Common myeloid progenitor, CD34-positive (primary cell): Measurements from ENCODE around the gene POC1A. TPM values are rescaled to one million over a fixed set of nuclear protein-coding genes. Genes with fewer than 3 reads are reported as not detected.

ENCODE experiments used
- CTCF ChIA-PET: fragments of 350-600 bp; sonication (Branson Sonifier 250); formaldehyde crosslinking; loops from one replicate; lab custom pipeline; 2021; ENCODE audit warnings: antibody characterized with exemption; lab: Charles Lee
- POLR2A ChIA-PET: fragments of 350-600 bp; sonication (Branson Sonifier 250); formaldehyde crosslinking; loops from one replicate; lab custom pipeline; 2021; ENCODE audit warnings: antibody characterized with exemption; lab: Charles Lee
- DNase-seq, 3 donors: peaks; one replicate each; pipeline versions ENCODE4 v3.0.0 to v3.0.0-alpha.2; 2013
- H3K27ac ChIP-seq, 2 experiments: 1 replicate in 1 of 2; 2 replicates in 1 of 2; pipeline ENCODE4 v1.7.0; 2013; ENCODE audit warnings: inconsistent platforms in 2 of 2, low read length in 2 of 2, mild to moderate bottlenecking in 2 of 2, low read depth in 1 of 2, moderate library complexity in 1 of 2; ENCODE audit not compliant: severe bottlenecking in 2 of 2, insufficient read depth in 1 of 2, poor library complexity in 1 of 2
- H3K27me3 ChIP-seq, 5 experiments: replicated peaks in 2 of 5; 1 replicate in 3 of 5; 2 replicates in 2 of 5; pipeline versions ENCODE4 v1.6.1 to v1.7.0; 2013; ENCODE audit warnings: low read length in 4 of 5, mild to moderate bottlenecking in 2 of 5, moderate library complexity in 2 of 5, inconsistent platforms in 1 of 5; ENCODE audit not compliant: insufficient read depth in 5 of 5, control insufficient read depth in 4 of 5
- H3K36me3 ChIP-seq, 4 experiments: 1 replicate in 2 of 4; 2 replicates in 2 of 4; pipeline versions ENCODE4 v1.6.1 to v1.7.0; 2013; ENCODE audit warnings: low read length in 3 of 4, control low read depth in 1 of 4, mild to moderate bottlenecking in 1 of 4; ENCODE audit not compliant: control insufficient read depth in 4 of 4, insufficient read depth in 4 of 4
- H3K4me1 ChIP-seq, 4 experiments: 1 replicate in 3 of 4; 2 replicates in 1 of 4; pipeline versions ENCODE4 v1.6.1 to v1.7.1; 2013; ENCODE audit warnings: low read length in 3 of 4, mild to moderate bottlenecking in 3 of 4, control low read depth in 1 of 4, inconsistent platforms in 1 of 4, moderate library complexity in 1 of 4; ENCODE audit not compliant: control insufficient read depth in 4 of 4, insufficient read depth in 4 of 4; ENCODE audit errors: control extremely low read depth in 1 of 4
- H3K4me3 ChIP-seq, 7 experiments: 1 replicate in 4 of 7; 2 replicates in 3 of 7; pipeline versions ENCODE4 v1.5.1 to v1.7.0; 2013; ENCODE audit warnings: mild to moderate bottlenecking in 7 of 7, low read length in 6 of 7, moderate library complexity in 6 of 7, inconsistent platforms in 2 of 7, low read depth in 2 of 7, control low read depth in 1 of 7; ENCODE audit not compliant: insufficient read depth in 4 of 7, control insufficient read depth in 1 of 7; ENCODE audit errors: extremely low read depth in 1 of 7
- H3K9me3 ChIP-seq, 5 experiments: 1 replicate in 4 of 5; 2 replicates in 1 of 5; pipeline versions ENCODE4 v1.6.1 to v1.7.1; 2013; ENCODE audit warnings: low read length in 4 of 5, mild to moderate bottlenecking in 2 of 5, inconsistent platforms in 1 of 5, low read depth in 1 of 5, moderate library complexity in 1 of 5; ENCODE audit not compliant: control insufficient read depth in 4 of 5, insufficient read depth in 2 of 5; ENCODE audit errors: control extremely low read depth in 1 of 5
- WGBS: methylation state at CpG from one replicate; pipeline ENCODE4 v1.1.5; 2013; ENCODE audit not compliant: insufficient coverage; 5-methylcytosine and 5-hydroxymethylcytosine counted together
- polyA plus RNA-seq: library from polyadenylated mRNA; unstranded; fragments of 120-200 nt; gene quantifications from one replicate; pipeline ENCODE4 v1.2.1, GENCODE V29; 2013

POC1A gene
- polyA plus RNA-seq, result 3.4 TPM

DNA sequence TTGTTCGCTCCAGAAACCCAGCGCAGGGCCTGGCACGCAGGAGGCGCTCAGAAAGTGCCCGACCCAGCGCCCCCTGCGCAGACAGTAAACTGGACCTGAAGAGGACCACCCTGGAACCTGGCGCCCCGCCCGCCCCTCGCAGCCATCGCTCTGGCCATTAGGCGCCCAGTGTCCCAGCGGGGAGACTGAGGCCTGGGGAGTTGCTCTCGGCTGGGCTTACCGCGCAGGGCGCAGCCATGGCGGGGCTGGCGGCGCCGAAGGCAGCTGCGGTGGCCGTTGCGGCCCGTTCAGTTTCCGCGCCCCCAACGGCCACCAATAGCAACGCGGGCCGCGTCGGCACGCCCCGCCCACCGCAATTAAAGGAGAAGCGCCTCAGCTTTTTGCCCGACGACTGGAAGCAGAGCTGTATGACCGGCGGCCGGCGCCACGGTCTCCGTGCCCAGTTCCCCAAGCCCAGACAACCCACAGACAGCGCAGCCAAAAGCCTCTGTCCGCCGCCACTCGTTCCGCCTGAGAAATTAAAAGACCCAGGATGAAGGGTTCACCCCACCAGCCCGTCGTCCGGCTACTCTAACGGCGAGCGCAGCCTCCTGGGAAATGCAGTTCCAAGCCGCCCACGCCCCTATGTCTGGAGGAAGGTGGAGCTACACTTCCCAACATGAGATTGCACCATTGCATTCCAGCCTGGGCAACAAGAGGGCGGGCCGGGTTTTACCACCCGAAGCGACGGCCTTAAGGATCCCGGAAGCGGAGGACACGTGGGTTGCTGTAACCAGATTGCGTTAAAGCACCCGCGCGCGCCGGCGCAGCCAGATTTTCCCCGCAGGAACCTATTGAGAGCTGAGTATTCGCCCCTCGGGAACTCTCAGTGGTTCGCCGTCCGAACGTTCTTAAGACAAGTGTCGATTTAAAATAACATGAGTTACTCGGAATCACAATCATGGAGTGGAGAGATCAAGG lies at the start of gene POC1A:
TSS of gene POC1A (minus strand) at position 289 of the 960 bp plus-strand sequence. CDS start at position 238, 51 bp downstream.
- Histone ChIP-seq H3K27ac (peak within 1 kb of the TSS; percentile 40 to 78), H3K9me3 (no peaks in the 10 kb centered on the region), H3K4me3 (peak within 1 kb of the TSS; percentile 72 to 94 (median 81)), H3K4me1 (peaks cover 0 to 16% (median 15%) of the 10 kb centered on the region in 4 experiments), H3K36me3 (peaks cover 0 to 14% (median 4%) of the 10 kb centered on the region in 4 experiments), H3K27me3 (no peaks in the 10 kb centered on the region)
- ChIA-PET CTCF (interaction anchor here (0.7 to 1.4 kb wide), 5 partner anchors 10 to 211 kb away, joined by 3 to 6 read pairs (median 4); partner anchors contain the start of gene DUSP7), POLR2A (interaction anchor here (0.6 to 1.5 kb wide), 3 partner anchors 123 to 976 kb away, joined by 3 to 11 read pairs (median 4); partner anchors contain the start of genes RFT1 and RPL29)
- WGBS, result under 1% methylated on average over 81 of the region's 83 CpGs
- peak; percentile 94 to 98 (median 97) for DNase-seq

- no peaks in the 10 kb centered on the region for H3K9me3 ChIP-seq
- no peak for DNase-seq
- ChIA-PET POLR2A (no interaction called here), CTCF (interaction anchor here (1.4 to 5.3 kb wide), 3 partner anchors 17 to 21 kb away, joined by 3 to 32 read pairs (median 3); no protein-coding TSS in a partner anchor)
- no CpG with 5 or more reads among the region's 1 CpG for WGBS
- H3K27me3 ChIP-seq, result no peaks in the 10 kb centered on the region
- H3K27ac ChIP-seq, result no peak overlapping the region
- H3K36me3 ChIP-seq, result peaks cover 27 to 71% (median 50%) of the 10 kb centered on the region in 4 experiments
- H3K4me3 ChIP-seq, result no peak overlapping the region
- H3K4me1 ChIP-seq, result peaks cover 0 to 33% (median 9%) of the 10 kb centered on the region in 4 experiments
Observed at GRCh38 chr3:52203701-52204100, 49.5 kb upstream of the POC1A start.

DNA sequence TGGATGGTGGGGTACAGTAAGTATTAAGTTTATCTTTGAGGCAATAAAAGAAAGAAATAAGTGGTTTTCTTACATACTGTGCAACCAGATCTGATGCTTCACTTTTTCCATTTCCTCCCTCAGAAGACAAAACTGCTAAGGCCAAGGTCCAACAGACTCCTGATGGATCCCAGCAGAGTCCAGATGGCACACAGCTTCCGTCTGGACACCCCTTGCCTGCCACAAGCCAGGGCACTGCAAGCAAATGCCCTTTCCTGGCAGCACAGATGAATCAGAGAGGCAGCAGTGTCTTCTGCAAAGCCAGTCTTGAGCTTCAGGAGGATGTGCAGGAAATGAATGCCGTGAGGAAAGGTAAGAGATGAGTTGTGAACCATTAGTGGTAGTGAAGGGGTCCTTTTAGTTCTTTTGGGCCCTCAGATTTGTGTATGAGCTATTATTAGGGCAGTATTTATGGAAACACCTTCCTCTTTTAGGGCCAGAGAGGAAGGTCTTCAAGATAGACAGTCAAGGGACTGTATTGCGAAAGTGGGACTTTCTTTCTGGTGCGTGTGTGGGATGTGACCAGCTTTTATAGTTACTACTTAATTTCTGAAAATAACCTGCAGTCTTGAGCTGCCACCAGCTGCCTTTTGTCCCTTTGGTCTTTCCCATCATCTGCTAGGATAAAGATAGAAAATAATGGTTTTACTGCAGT lies 48.3 kb upstream of the POC1A start:
- Histone ChIP-seq H3K36me3 (peaks cover 20 to 59% (median 40%) of the 10 kb centered on the region in 4 experiments), H3K9me3 (no peaks in the 10 kb centered on the region), H3K4me3 (peak overlapping the region in 1 of 7 experiments; percentile 2), H3K27me3 (no peaks in the 10 kb centered on the region), H3K4me1 (peaks cover 0 to 40% (median 17%) of the 10 kb centered on the region in 4 experiments), H3K27ac (no peak overlapping the region)
- WGBS, result 100% methylated on average over 1 of the region's 4 CpGs
- ChIA-PET CTCF (interaction anchor here (0.6 to 5.3 kb wide), 4 partner anchors 11 to 30 kb away, joined by 3 to 32 read pairs (median 4); no protein-coding TSS in a partner anchor), POLR2A (no interaction called here)
- peak in 2 of 3 donors; percentile 35 to 38 for DNase-seq

DNA sequence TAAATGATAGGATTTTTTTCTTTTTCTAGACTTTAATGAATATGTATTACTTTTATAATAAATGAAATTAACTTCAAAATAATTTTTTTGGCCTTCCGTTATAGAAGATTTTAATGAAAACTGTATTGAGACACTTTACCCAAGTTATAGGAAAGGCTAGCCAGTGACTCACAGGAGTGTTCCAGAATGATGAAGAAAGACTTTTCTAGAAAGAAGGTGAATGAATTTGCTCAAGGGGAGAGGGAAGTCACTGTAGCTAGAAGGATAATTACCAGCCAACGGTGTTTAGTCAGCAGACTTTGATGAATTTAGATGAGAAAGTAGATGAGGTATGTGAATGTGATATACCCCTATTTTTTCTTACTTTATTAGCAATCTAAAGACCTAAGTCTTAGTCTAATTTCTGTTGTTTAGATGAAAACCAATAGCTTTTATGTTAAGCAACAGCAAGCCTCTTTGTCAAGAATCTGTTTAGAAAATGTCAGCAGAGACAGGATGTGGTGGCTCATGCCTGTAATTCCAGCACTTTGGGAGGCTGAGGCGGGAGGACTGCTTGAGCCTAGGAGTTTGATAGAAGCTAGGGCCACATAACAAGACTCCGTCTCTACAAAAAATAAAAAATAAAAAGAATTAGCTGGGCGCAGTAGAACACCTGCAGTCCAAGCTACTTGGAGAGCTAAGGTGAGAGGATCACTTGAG lies 46.9 kb upstream of the POC1A start:
- H3K4me3 ChIP-seq, result no peak overlapping the region
- no peak overlapping the region for H3K27ac ChIP-seq
- H3K4me1 ChIP-seq, result peaks cover 0 to 54% (median 23%) of the 10 kb centered on the region in 4 experiments
- POLR2A ChIA-PET, result no interaction called here
- CTCF ChIA-PET, result interaction anchor here (0.6 to 5.3 kb wide), 4 partner anchors 14 to 1153 kb away, joined by 3 to 32 read pairs (median 3); no protein-coding TSS in a partner anchor
- H3K27me3 ChIP-seq, result no peaks in the 10 kb centered on the region
- no peak for DNase-seq
- H3K9me3 ChIP-seq, result no peaks in the 10 kb centered on the region
- 100% methylated on average over 3 of the region's 5 CpGs for WGBS
- peaks cover 15 to 51% (median 33%) of the 10 kb centered on the region in 4 experiments for H3K36me3 ChIP-seq

- WGBS, result 45% methylated on average over 13 of the region's 14 CpGs
- H3K36me3 ChIP-seq, result peaks cover 7 to 29% (median 18%) of the 10 kb centered on the region in 4 experiments
- ChIA-PET CTCF (interaction anchor here (5.3 kb wide), 1 partner anchor 22 kb away, joined by 32 read pairs; no protein-coding TSS in a partner anchor), POLR2A (no interaction called here)
- H3K4me3 ChIP-seq, result peak overlapping the region; percentile 80 to 99 (median 91)
- no peak for DNase-seq
- H3K27me3 ChIP-seq, result no peaks in the 10 kb centered on the region
- no peaks in the 10 kb centered on the region for H3K9me3 ChIP-seq
- H3K27ac ChIP-seq, result peak overlapping the region; percentile 58 to 86
- peaks cover 0 to 60% (median 25%) of the 10 kb centered on the region in 4 experiments for H3K4me1 ChIP-seq
Observed at GRCh38 chr3:52198643-52199608, 44.7 kb upstream of the POC1A start.
